ENCODE results near the gene LPCAT1. TPM values are rescaled to one million over a fixed set of nuclear protein-coding genes. Genes with fewer than 3 reads are reported as not detected.
A peak's percentile ranks its signal among the peaks of the same experiment; 100 is the strongest.

The LPCAT1 gene
- total and polyA plus RNA-seq, 5 donors from 2014 or later, result 21.4 to 34.7 (median 25.6) TPM

- no peak overlapping the region for H3K27ac ChIP-seq (ENCODE audit: insufficient read depth, low read length, poor library complexity, severe bottlenecking)
- no peak overlapping the region for H3K27ac Mint-ChIP-seq
Observed at GRCh38 chr5:1471240-1471853, 52.4 kb downstream of the LPCAT1 start.

GRCh38 chr5:1470762-1471211 lies 53.0 kb downstream of the LPCAT1 start:
- Mint-ChIP-seq H3K4me1 (no peaks in the 10 kb centered on the region), H3K27ac (no peak overlapping the region), H3K27me3 (no peaks in the 10 kb centered on the region), H3K9me3 (peaks cover 0 to 2% (median 0%) of the 10 kb centered on the region in 7 donors), H3K36me3 (peaks cover 5% of the 10 kb centered on the region), H3K4me3 (no peak overlapping the region)
- no peak for DNase-seq
- Histone ChIP-seq H3K4me3 (ENCODE audit: low read depth, low read length) (no peak overlapping the region), H3K36me3 (ENCODE audit: control insufficient read depth, insufficient read depth, low read length) (peaks cover 11% of the 10 kb centered on the region), H3K27ac (ENCODE audit: insufficient read depth, low read length, poor library complexity, severe bottlenecking) (no peak overlapping the region), H3K4me1 (ENCODE audit: control insufficient read depth, insufficient read depth, low read length, poor library complexity, severe bottlenecking) (no peaks in the 10 kb centered on the region), H3K27me3 (ENCODE audit: control insufficient read depth, insufficient read depth, low read length) (no peaks in the 10 kb centered on the region), H3K9me3 (ENCODE audit: control insufficient read depth in 2 of 2, low read length in 2 of 2) (no peaks in the 10 kb centered on the region)
- ATAC-seq (ENCODE audit: low read depth in 2 of 2), result no peak

More at GRCh38 chr5:1471240-1471853, 52.4 kb downstream of the LPCAT1 start:
- ATAC-seq (ENCODE audit: low read depth in 2 of 2) (no peak), DNase-seq (no peak)
- Histone ChIP-seq H3K9me3 (ENCODE audit: control insufficient read depth in 2 of 2, low read length in 2 of 2) (no peaks in the 10 kb centered on the region), H3K36me3 (ENCODE audit: control insufficient read depth, insufficient read depth, low read length) (peaks cover 11% of the 10 kb centered on the region), H3K4me3 (ENCODE audit: low read depth, low read length) (no peak overlapping the region), H3K27me3 (ENCODE audit: control insufficient read depth, insufficient read depth, low read length) (no peaks in the 10 kb centered on the region), H3K4me1 (ENCODE audit: control insufficient read depth, insufficient read depth, low read length, poor library complexity, severe bottlenecking) (no peaks in the 10 kb centered on the region)
- H3K36me3 Mint-ChIP-seq, result peaks cover 5% of the 10 kb centered on the region
- H3K4me3 Mint-ChIP-seq, result no peak overlapping the region
- H3K4me1 Mint-ChIP-seq, result no peaks in the 10 kb centered on the region
- H3K27me3 Mint-ChIP-seq, result no peaks in the 10 kb centered on the region
- H3K9me3 Mint-ChIP-seq, result peaks cover 0 to 2% (median 0%) of the 10 kb centered on the region in 7 donors

GRCh38 chr5:1468629-1469527 lies 54.9 kb downstream of the LPCAT1 start:
- H3K36me3 Mint-ChIP-seq, result peaks cover 8% of the 10 kb centered on the region
- Histone ChIP-seq H3K27ac (ENCODE audit: insufficient read depth, low read length, poor library complexity, severe bottlenecking) (no peak overlapping the region), H3K27me3 (ENCODE audit: control insufficient read depth, insufficient read depth, low read length) (no peaks in the 10 kb centered on the region), H3K9me3 (ENCODE audit: control insufficient read depth in 2 of 2, low read length in 2 of 2) (no peaks in the 10 kb centered on the region), H3K4me1 (ENCODE audit: control insufficient read depth, insufficient read depth, low read length, poor library complexity, severe bottlenecking) (no peaks in the 10 kb centered on the region), H3K36me3 (ENCODE audit: control insufficient read depth, insufficient read depth, low read length) (peaks cover 6% of the 10 kb centered on the region), H3K4me3 (ENCODE audit: low read depth, low read length) (no peak overlapping the region)
- no peaks in the 10 kb centered on the region for H3K4me1 Mint-ChIP-seq
- no peak for ATAC-seq (ENCODE audit: low read depth in 2 of 2)
- DNase-seq, result no peak
- no peaks in the 10 kb centered on the region for H3K27me3 Mint-ChIP-seq
- peaks cover 0 to 3% (median 0%) of the 10 kb centered on the region in 7 donors for H3K9me3 Mint-ChIP-seq
- H3K27ac Mint-ChIP-seq, result no peak overlapping the region
- H3K4me3 Mint-ChIP-seq, result no peak overlapping the region

- Mint-ChIP-seq H3K9me3 (peaks cover 0 to 3% (median 0%) of the 10 kb centered on the region in 7 donors), H3K36me3 (peaks cover 8% of the 10 kb centered on the region), H3K27me3 (no peaks in the 10 kb centered on the region), H3K4me3 (no peak overlapping the region), H3K27ac (no peak overlapping the region), H3K4me1 (no peaks in the 10 kb centered on the region)
- no peak overlapping the region for H3K4me3 ChIP-seq (ENCODE audit: low read depth, low read length)
- ATAC-seq (ENCODE audit: low read depth in 2 of 2) (no peak), DNase-seq (no peak)
- no peak overlapping the region for H3K27ac ChIP-seq (ENCODE audit: insufficient read depth, low read length, poor library complexity, severe bottlenecking)
- H3K9me3 ChIP-seq (ENCODE audit: control insufficient read depth in 2 of 2, low read length in 2 of 2), result no peaks in the 10 kb centered on the region
- no peaks in the 10 kb centered on the region for H3K4me1 ChIP-seq (ENCODE audit: control insufficient read depth, insufficient read depth, low read length, poor library complexity, severe bottlenecking)
- H3K27me3 ChIP-seq (ENCODE audit: control insufficient read depth, insufficient read depth, low read length), result no peaks in the 10 kb centered on the region
- peaks cover 8% of the 10 kb centered on the region for H3K36me3 ChIP-seq (ENCODE audit: control insufficient read depth, insufficient read depth, low read length)
Observed at GRCh38 chr5:1468247-1468612, 55.5 kb downstream of the LPCAT1 start.

GRCh38 chr5:1467341-1468246 lies 56.2 kb downstream of the LPCAT1 start:
- DNase-seq (no peak), ATAC-seq (ENCODE audit: low read depth in 2 of 2) (no peak)
- H3K27me3 ChIP-seq (ENCODE audit: control insufficient read depth, insufficient read depth, low read length), result no peaks in the 10 kb centered on the region
- H3K4me3 ChIP-seq (ENCODE audit: low read depth, low read length), result no peak overlapping the region
- H3K27me3 Mint-ChIP-seq, result no peaks in the 10 kb centered on the region
- H3K4me1 Mint-ChIP-seq, result no peaks in the 10 kb centered on the region
- H3K27ac Mint-ChIP-seq, result no peak overlapping the region
- no peak overlapping the region for H3K4me3 Mint-ChIP-seq
- H3K9me3 ChIP-seq (ENCODE audit: control insufficient read depth in 2 of 2, low read length in 2 of 2), result no peaks in the 10 kb centered on the region
- peaks cover 0 to 3% (median 0%) of the 10 kb centered on the region in 7 donors for H3K9me3 Mint-ChIP-seq
- no peak overlapping the region for H3K27ac ChIP-seq (ENCODE audit: insufficient read depth, low read length, poor library complexity, severe bottlenecking)
- H3K4me1 ChIP-seq (ENCODE audit: control insufficient read depth, insufficient read depth, low read length, poor library complexity, severe bottlenecking), result no peaks in the 10 kb centered on the region
- H3K36me3 ChIP-seq (ENCODE audit: control insufficient read depth, insufficient read depth, low read length), result peaks cover 15% of the 10 kb centered on the region
- H3K36me3 Mint-ChIP-seq, result peaks cover 10% of the 10 kb centered on the region

GRCh38 chr5:1466631-1467265 lies 57.0 kb downstream of the LPCAT1 start:
- Histone ChIP-seq H3K36me3 (ENCODE audit: control insufficient read depth, insufficient read depth, low read length) (peaks cover 20% of the 10 kb centered on the region), H3K27me3 (ENCODE audit: control insufficient read depth, insufficient read depth, low read length) (no peaks in the 10 kb centered on the region), H3K9me3 (ENCODE audit: control insufficient read depth in 2 of 2, low read length in 2 of 2) (no peaks in the 10 kb centered on the region), H3K4me1 (ENCODE audit: control insufficient read depth, insufficient read depth, low read length, poor library complexity, severe bottlenecking) (no peaks in the 10 kb centered on the region), H3K27ac (ENCODE audit: insufficient read depth, low read length, poor library complexity, severe bottlenecking) (no peak overlapping the region), H3K4me3 (ENCODE audit: low read depth, low read length) (no peak overlapping the region)
- Mint-ChIP-seq H3K4me3 (no peak overlapping the region), H3K9me3 (peaks cover 0 to 3% (median 0%) of the 10 kb centered on the region in 7 donors), H3K27me3 (no peaks in the 10 kb centered on the region), H3K4me1 (no peaks in the 10 kb centered on the region), H3K27ac (no peak overlapping the region), H3K36me3 (peaks cover 11% of the 10 kb centered on the region)
- ATAC-seq (ENCODE audit: low read depth in 2 of 2) (no peak), DNase-seq (no peak)

GRCh38 chr5:1465966-1466471 lies 57.7 kb downstream of the LPCAT1 start:
- no peaks in the 10 kb centered on the region for H3K4me1 Mint-ChIP-seq
- peak overlapping the region in 1 of 3 donors; percentile 82 for H3K27ac Mint-ChIP-seq
- H3K27me3 ChIP-seq (ENCODE audit: control insufficient read depth, insufficient read depth, low read length), result no peaks in the 10 kb centered on the region
- H3K9me3 Mint-ChIP-seq, result peaks cover 0 to 3% (median 0%) of the 10 kb centered on the region in 7 donors
- H3K27ac ChIP-seq (ENCODE audit: insufficient read depth, low read length, poor library complexity, severe bottlenecking), result no peak overlapping the region
- no peak overlapping the region for H3K4me3 ChIP-seq (ENCODE audit: low read depth, low read length)
- DNase-seq (no peak), ATAC-seq (ENCODE audit: low read depth in 2 of 2) (no peak)
- H3K9me3 ChIP-seq (ENCODE audit: control insufficient read depth in 2 of 2, low read length in 2 of 2), result no peaks in the 10 kb centered on the region
- no peaks in the 10 kb centered on the region for H3K27me3 Mint-ChIP-seq
- no peak overlapping the region for H3K4me3 Mint-ChIP-seq
- H3K4me1 ChIP-seq (ENCODE audit: control insufficient read depth, insufficient read depth, low read length, poor library complexity, severe bottlenecking), result no peaks in the 10 kb centered on the region
- peaks cover 27% of the 10 kb centered on the region for H3K36me3 ChIP-seq (ENCODE audit: control insufficient read depth, insufficient read depth, low read length)
- H3K36me3 Mint-ChIP-seq, result peaks cover 13% of the 10 kb centered on the region
